Measurements from ENCODE around the gene NCAN. TPM values are rescaled to one million over a fixed set of nuclear protein-coding genes. Genes with fewer than 3 reads are reported as not detected.

Gene NCAN
- total RNA-seq, 3 donors from 2014 or later, result 0.25 TPM; not detected in 2

GRCh38 chr19:19260417-19261214 is 48.9 kb downstream of the NCAN start:
- TF ChIP-seq, protein P1, sequence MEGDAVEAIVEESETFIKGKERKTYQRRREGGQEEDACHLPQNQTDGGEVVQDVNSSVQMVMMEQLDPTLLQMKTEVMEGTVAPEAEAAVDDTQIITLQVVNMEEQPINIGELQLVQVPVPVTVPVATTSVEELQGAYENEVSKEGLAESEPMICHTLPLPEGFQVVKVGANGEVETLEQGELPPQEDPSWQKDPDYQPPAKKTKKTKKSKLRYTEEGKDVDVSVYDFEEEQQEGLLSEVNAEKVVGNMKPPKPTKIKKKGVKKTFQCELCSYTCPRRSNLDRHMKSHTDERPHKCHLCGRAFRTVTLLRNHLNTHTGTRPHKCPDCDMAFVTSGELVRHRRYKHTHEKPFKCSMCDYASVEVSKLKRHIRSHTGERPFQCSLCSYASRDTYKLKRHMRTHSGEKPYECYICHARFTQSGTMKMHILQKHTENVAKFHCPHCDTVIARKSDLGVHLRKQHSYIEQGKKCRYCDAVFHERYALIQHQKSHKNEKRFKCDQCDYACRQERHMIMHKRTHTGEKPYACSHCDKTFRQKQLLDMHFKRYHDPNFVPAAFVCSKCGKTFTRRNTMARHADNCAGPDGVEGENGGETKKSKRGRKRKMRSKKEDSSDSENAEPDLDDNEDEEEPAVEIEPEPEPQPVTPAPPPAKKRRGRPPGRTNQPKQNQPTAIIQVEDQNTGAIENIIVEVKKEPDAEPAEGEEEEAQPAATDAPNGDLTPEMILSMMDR (IDR thresholded peaks at IDR 0.05), result no peak
- no peak for ATAC-seq
- no peaks in the 10 kb centered on the region for H3K9me3 ChIP-seq
- H3K36me3 ChIP-seq (ENCODE audit: low read depth), result no peaks in the 10 kb centered on the region
- DNase-seq, result no peak
- no peak overlapping the region for H3K4me3 ChIP-seq
- no peaks in the 10 kb centered on the region for H3K4me1 ChIP-seq (ENCODE audit: low read depth)
- intact Hi-C loops (cut with DNase I, micrococcal nuclease), result no loop called here

GRCh38 chr19:19261350-19262189 is 49.8 kb downstream of the NCAN start:
- no peak for DNase-seq
- intact Hi-C loops (cut with DNase I, micrococcal nuclease), result no loop called here
- ATAC-seq, result peak; percentile 10
- Histone ChIP-seq H3K36me3 (ENCODE audit: low read depth) (no peaks in the 10 kb centered on the region), H3K4me3 (no peak overlapping the region), H3K4me1 (ENCODE audit: low read depth) (no peaks in the 10 kb centered on the region), H3K9me3 (no peaks in the 10 kb centered on the region)
- TF ChIP-seq, protein P1 (IDR thresholded peaks at IDR 0.05), result no peak

DNA sequence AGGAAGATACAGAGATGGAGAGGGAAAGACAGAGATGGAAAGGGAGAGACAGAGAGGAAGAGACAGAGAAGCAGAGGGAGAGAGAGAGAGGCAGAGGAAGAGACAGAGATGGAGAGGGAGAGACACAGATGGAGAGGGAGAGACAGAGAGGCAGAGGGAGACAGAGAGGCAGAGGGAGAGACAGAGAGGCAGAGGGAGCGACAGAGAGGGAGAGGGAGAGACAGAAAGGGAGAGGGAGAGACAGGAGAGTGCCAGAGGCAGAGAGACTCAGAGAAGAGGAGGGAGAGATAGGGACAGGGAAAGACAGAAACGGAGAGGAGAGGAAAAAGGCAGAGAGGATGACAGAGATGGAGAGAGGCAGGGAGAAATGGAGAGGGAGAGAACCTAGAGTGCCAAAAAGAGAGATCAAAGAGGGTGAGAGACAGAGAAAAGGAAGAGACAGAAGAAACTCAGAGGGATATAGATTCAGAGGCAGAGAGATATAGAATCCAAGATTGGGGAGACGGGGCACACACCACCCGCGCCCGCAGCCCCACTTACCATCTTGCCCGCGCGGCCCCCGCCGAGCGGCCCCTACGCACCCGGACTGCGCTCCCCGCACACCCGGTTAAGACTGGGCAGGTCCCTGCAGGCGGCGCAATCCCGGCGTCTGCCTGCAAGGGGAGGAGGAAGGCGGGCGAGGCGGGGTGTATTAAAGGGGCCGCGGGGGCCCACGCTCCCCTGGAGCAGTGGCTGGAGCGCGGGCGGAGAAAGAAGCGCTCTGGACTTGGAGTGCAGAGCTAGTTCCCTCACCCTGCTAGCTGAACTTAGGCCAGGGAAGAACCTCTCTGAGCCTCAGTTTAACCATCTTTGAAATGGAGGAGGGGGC is 50.7 kb downstream of the NCAN start:
- ATAC-seq (no peak), DNase-seq (no peak)
- Histone ChIP-seq H3K4me1 (ENCODE audit: low read depth) (no peaks in the 10 kb centered on the region), H3K36me3 (ENCODE audit: low read depth) (no peaks in the 10 kb centered on the region), H3K4me3 (no peak overlapping the region), H3K9me3 (no peaks in the 10 kb centered on the region)
- intact Hi-C loops (cut with DNase I, micrococcal nuclease), result no loop called here
- TF ChIP-seq, protein P1 (IDR thresholded peaks at IDR 0.05), result no peak

DNA sequence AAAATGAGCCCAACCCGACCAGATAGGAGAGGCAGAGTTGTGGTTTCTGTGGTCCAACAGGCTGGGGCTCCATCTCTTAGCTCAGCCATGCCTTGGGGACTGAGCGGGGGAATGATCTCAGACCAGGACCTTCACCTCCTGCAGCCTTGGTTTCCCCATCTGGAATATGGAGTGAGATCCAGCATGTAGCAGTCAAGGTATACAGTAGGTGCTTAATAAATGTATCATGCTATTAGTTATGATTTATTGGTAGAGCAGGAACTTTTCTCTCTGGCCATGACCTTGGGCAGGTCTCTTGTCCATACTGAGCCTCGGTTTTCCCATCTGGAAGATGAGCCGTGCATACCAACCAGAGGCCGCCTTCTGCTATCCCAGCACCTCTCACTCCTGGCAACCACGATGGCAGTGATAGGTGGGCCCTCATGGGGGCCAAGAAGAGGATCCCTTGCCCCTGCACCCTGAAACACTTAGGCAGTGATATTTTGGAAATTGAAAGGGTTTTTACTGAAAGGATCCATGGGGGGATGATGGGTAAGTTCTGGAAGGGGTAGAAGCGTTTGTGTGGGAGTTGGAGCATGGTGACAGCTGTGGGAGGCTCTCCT is 52.2 kb downstream of the NCAN start:
- TF ChIP-seq, protein P1 (IDR thresholded peaks at IDR 0.05), result no peak
- no peak overlapping the region for H3K4me3 ChIP-seq
- no peaks in the 10 kb centered on the region for H3K36me3 ChIP-seq (ENCODE audit: low read depth)
- no peak for DNase-seq
- no peak for ATAC-seq
- no peaks in the 10 kb centered on the region for H3K9me3 ChIP-seq
- intact Hi-C loops (cut with DNase I, micrococcal nuclease), result no loop called here
- H3K4me1 ChIP-seq (ENCODE audit: low read depth), result no peaks in the 10 kb centered on the region

- intact Hi-C loops (cut with DNase I, micrococcal nuclease), result no loop called here
- ATAC-seq, result no peak
These were observed 55.5 kb downstream of the NCAN start for GRCh38 chr19:19267305-19267704.

More at GRCh38 chr19:19267305-19267704, 55.5 kb downstream of the NCAN start:
- no peaks in the 10 kb centered on the region for H3K36me3 ChIP-seq (ENCODE audit: low read depth)
- no peak overlapping the region for H3K4me3 ChIP-seq
- H3K9me3 ChIP-seq, result no peaks in the 10 kb centered on the region
- TF ChIP-seq, protein P1 (IDR thresholded peaks at IDR 0.05), result no peak
- no peak for DNase-seq
- H3K4me1 ChIP-seq (ENCODE audit: low read depth), result no peaks in the 10 kb centered on the region

Measured in mucosa of descending colon (tissue), 3 donors.